Astrocyte of the spinal cord (primary cell): ENCODE data around the gene B4GALNT2.

Source experiments
- DNase-seq: peaks from one replicate; pipeline ENCODE4 v3.0.0; 2011; ENCODE audit warnings: low read depth, low spot score
- H3K4me3 ChIP-seq: 2 replicates; pipeline ENCODE4 v1.5.1; 2011; ENCODE audit warnings: low read depth, mild to moderate bottlenecking, low read length, moderate library complexity
- in situ Hi-C: cut with HindIII; loops from 2 replicates; pipeline ENCODE4 v1.10.0; 2017; ENCODE audit warnings: low sequenced_read_pairs
- TF ChIP-seq, protein P1 (sequence below): IDR thresholded peaks from 2 replicates; pipeline ENCODE4 v1.5.1; 2012; ENCODE audit warnings: low read depth, mild to moderate bottlenecking, low read length, inconsistent platforms

B4GALNT2 gene

GRCh38 chr17:49197346-49197998 lies 64.9 kb downstream of the B4GALNT2 start:
- no peak for DNase-seq
- TF ChIP-seq, protein P1, sequence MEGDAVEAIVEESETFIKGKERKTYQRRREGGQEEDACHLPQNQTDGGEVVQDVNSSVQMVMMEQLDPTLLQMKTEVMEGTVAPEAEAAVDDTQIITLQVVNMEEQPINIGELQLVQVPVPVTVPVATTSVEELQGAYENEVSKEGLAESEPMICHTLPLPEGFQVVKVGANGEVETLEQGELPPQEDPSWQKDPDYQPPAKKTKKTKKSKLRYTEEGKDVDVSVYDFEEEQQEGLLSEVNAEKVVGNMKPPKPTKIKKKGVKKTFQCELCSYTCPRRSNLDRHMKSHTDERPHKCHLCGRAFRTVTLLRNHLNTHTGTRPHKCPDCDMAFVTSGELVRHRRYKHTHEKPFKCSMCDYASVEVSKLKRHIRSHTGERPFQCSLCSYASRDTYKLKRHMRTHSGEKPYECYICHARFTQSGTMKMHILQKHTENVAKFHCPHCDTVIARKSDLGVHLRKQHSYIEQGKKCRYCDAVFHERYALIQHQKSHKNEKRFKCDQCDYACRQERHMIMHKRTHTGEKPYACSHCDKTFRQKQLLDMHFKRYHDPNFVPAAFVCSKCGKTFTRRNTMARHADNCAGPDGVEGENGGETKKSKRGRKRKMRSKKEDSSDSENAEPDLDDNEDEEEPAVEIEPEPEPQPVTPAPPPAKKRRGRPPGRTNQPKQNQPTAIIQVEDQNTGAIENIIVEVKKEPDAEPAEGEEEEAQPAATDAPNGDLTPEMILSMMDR: no peak
- H3K4me3 ChIP-seq: no peak overlapping the region
- in situ Hi-C loops: no loop called here

DNA sequence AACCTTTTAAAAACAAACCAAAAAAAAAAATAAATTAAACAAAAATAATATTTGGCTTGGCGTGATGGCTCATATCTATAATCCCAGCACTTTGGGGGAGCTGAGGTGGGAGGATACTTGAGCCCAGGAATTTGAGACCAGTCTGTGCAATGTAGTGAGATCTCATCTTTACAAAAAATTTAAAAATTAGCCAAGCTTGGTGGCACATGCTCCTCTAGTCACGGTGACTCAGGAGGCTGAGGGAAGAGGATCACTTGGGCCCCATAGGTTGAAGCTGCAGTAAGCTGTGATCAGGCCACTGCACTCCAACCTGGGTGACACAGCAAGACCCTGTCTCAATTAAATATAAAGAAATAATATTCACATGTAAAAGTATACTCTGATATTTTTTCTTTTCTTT lies 65.6 kb downstream of the B4GALNT2 start:
- DNase-seq: no peak
- in situ Hi-C loops: no loop called here
- no peak overlapping the region for H3K4me3 ChIP-seq
- TF ChIP-seq, protein P1: no peak

GRCh38 chr17:49200423-49201083 lies 68.0 kb downstream of the B4GALNT2 start:
- TF ChIP-seq, protein P1: no peak
- DNase-seq: no peak
- H3K4me3 ChIP-seq: no peak overlapping the region
- in situ Hi-C loops: no loop called here

DNA sequence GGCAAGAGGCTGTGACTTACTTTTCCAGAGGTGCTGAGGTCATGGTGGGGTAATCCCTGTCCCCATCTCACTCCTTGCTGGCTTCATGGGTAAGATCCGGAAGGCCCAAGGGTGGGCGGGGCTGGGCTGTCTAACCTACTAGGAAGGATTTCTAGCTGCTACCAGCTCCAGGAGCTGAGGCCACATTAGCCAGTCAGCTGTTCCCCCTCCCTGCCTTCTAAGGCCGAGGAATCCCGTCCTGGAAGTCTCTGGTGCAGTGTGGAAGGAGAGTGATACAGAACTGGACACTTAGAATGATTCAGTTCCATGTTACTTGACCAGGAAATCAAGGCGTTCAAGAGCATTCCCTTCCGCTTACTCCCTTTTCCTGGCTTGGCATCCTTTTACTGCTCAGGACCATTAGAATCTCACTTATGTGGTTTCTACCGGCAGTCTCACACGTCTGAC lies 68.9 kb downstream of the B4GALNT2 start:
- peak; percentile 64 for DNase-seq
- in situ Hi-C loops: no loop called here
- TF ChIP-seq, protein P1: no peak
- no peak overlapping the region for H3K4me3 ChIP-seq

DNA sequence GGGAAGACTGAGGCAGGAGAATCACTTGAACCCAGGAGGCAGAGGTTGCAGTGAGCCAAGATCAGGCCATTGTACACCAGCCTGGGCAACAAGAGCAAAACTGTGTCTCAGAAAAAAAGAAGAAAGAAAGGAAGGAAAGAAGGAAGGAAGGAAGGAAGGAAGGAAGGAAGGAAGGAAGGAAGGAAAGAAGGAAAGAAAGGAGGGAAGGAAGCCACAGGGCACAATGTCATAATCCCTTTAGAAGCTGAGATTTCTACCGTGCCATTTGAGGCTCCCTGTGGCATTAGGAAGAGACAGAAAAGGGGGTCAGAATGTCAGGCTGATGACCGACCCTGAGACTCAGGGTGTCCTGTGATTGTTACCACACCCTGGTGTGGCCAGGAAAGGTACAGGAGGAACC lies 71.2 kb downstream of the B4GALNT2 start:
- in situ Hi-C loops: no loop called here
- H3K4me3 ChIP-seq: no peak overlapping the region
- TF ChIP-seq, protein P1: no peak
- no peak for DNase-seq

DNA sequence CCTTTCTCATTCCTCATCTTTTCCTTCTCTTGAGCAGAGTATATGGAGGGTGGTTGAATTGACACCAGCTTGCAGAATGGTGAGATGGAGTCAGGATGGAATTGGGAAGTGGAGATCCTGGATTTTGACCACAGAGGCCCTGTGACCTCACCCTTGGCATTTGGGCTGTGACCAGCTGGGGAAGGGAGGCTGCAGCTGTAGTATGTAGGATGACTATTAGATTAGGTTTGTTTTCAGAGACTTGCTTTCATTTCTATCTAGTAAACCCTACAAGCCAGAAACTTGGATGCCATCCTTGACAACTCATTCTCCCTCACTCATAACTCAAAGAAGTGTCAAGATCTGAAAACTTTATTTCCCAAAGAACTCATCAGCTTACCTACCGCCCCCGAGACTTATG lies 71.9 kb downstream of the B4GALNT2 start:
- TF ChIP-seq, protein P1: no peak
- H3K4me3 ChIP-seq: no peak overlapping the region
- in situ Hi-C loops: no loop called here
- no peak for DNase-seq
